Astrocyte (in vitro differentiated cells and primary cell): ENCODE results near the gene GLRA2. TPM values are rescaled to one million over a fixed set of nuclear protein-coding genes. Genes with fewer than 3 reads are reported as not detected.
A peak's percentile ranks its signal among the peaks of the same experiment; 100 is the strongest.
"Not testable (repeated sequence)": the region's sequence is repeated elsewhere in the genome, so short reads cannot be mapped to it uniquely, and the experiment has no call there.

Experiments used
- DNase-seq: peaks from one replicate; pipeline ENCODE4 v3.0.0-alpha.2; 2010; ENCODE audit warnings: low read depth
- FAIRE-seq: peaks from 2 replicates; lab custom pipeline; 2011; peaks lifted over from hg19 to GRCh38; lab: Jason Lieb, UNC
- H2AFZ ChIP-seq: 2 replicates; pipeline ENCODE4 v1.6.0; 2012; ENCODE audit warnings: low read depth, low read length, inconsistent platforms
- H3K27ac ChIP-seq: 2 replicates; pipeline ENCODE4 v1.5.1; 2011; ENCODE audit warnings: low read depth, low read length, inconsistent platforms
- H3K27me3 ChIP-seq: 2 replicates; pipeline ENCODE4 v1.6.0; 2011; ENCODE audit warnings: low read length, inconsistent platforms; ENCODE audit not compliant: insufficient read depth
- H3K36me3 ChIP-seq: 2 replicates; pipeline ENCODE4 v1.5.1; 2011; ENCODE audit warnings: low read length, inconsistent platforms; ENCODE audit not compliant: insufficient read depth
- H3K4me1 ChIP-seq: 2 replicates; pipeline ENCODE4 v1.5.1; 2011; ENCODE audit warnings: low read length, inconsistent platforms; ENCODE audit not compliant: insufficient read depth
- H3K4me2 ChIP-seq: 2 replicates; pipeline ENCODE4 v1.6.0; 2012; ENCODE audit warnings: low read length, inconsistent platforms
- H3K4me3 ChIP-seq: 2 replicates; pipeline ENCODE4 v1.5.1; 2011; ENCODE audit warnings: low read depth, mild to moderate bottlenecking, low read length, inconsistent platforms; ENCODE audit not compliant: insufficient read depth
- H3K79me2 ChIP-seq: 2 replicates; pipeline ENCODE4 v1.6.0; 2012; ENCODE audit warnings: mild to moderate bottlenecking, low read length, inconsistent platforms; ENCODE audit not compliant: insufficient read depth
- H3K9ac ChIP-seq: 2 replicates; pipeline ENCODE4 v1.6.0; 2012; ENCODE audit warnings: mild to moderate bottlenecking, low read length, inconsistent platforms
- H3K9me3 ChIP-seq: 2 replicates; pipeline ENCODE4 v1.5.1; 2012; ENCODE audit warnings: low read depth, mild to moderate bottlenecking, low read length, inconsistent platforms; ENCODE audit not compliant: insufficient read depth
- H4K20me1 ChIP-seq: 2 replicates; pipeline ENCODE4 v1.6.0; 2012; ENCODE audit warnings: low read length, inconsistent platforms; ENCODE audit not compliant: insufficient read depth
- H3K27ac Mint-ChIP-seq: one replicate; pipeline ENCODE4 v1.8.0; 2021; ENCODE audit warnings: mild to moderate bottlenecking, mixed read lengths; ENCODE audit not compliant: unreplicated experiment
- H3K27me3 Mint-ChIP-seq: one replicate; pipeline ENCODE4 v1.8.0; 2021; ENCODE audit warnings: low read depth, mixed read lengths; ENCODE audit not compliant: unreplicated experiment
- H3K36me3 Mint-ChIP-seq: one replicate; pipeline ENCODE4 v1.8.0; 2021; ENCODE audit warnings: low read depth, mixed read lengths; ENCODE audit not compliant: unreplicated experiment
- H3K4me1 Mint-ChIP-seq: one replicate; pipeline ENCODE4 v1.8.0; 2021; ENCODE audit warnings: low read depth, mixed read lengths; ENCODE audit not compliant: unreplicated experiment
- H3K4me3 Mint-ChIP-seq: one replicate; pipeline ENCODE4 v1.8.0; 2021; ENCODE audit warnings: mild to moderate bottlenecking, moderate library complexity, mixed read lengths; ENCODE audit not compliant: unreplicated experiment
- H3K9me3 Mint-ChIP-seq: one replicate; pipeline ENCODE4 v1.8.0; 2021; ENCODE audit warnings: mild to moderate bottlenecking, mixed read lengths; ENCODE audit not compliant: unreplicated experiment
- CTCF ChIP-seq: IDR thresholded peaks from 2 replicates; pipeline ENCODE4 v1.5.1; 2011; ENCODE audit warnings: low read depth, mild to moderate bottlenecking, inconsistent platforms, low read length, moderate library complexity; ENCODE audit not compliant: insufficient read depth
- EZH2 ChIP-seq: IDR thresholded peaks from 2 replicates; pipeline ENCODE4 v1.6.1; 2012; ENCODE audit warnings: mild to moderate bottlenecking, low read length, inconsistent platforms; ENCODE audit not compliant: insufficient read depth
- total RNA-seq: library from RNA; stranded (reverse); gene quantifications from 2 replicates; pipeline ENCODE4 v1.2.1, GENCODE V29; 2021

Gene GLRA2
- total RNA-seq, 1 donor from 2014 or later = not detected

GRCh38 chrX:14594521-14594920, 65.2 kb downstream of the GLRA2 start:
- H3K9me3 ChIP-seq = no peaks in the 10 kb centered on the region
- Mint-ChIP-seq H3K27ac (no peak overlapping the region), H3K4me3 (no peak overlapping the region), H3K36me3 (no peaks in the 10 kb centered on the region), H3K27me3 (no peaks in the 10 kb centered on the region), H3K9me3 (no peaks in the 10 kb centered on the region), H3K4me1 (peaks cover 21% of the 10 kb centered on the region)
- no peaks in the 10 kb centered on the region for H3K27me3 ChIP-seq
- H3K9ac ChIP-seq = no peak overlapping the region
- no peaks in the 10 kb centered on the region for H3K79me2 ChIP-seq
- H3K4me2 ChIP-seq = no peak overlapping the region
- H3K4me1 ChIP-seq = no peaks in the 10 kb centered on the region
- no peak overlapping the region for H3K27ac ChIP-seq
- peak; percentile 99 for FAIRE-seq
- H3K4me3 ChIP-seq = no peak overlapping the region
- no peak for DNase-seq
- no peak overlapping the region for H2AFZ ChIP-seq
- no peaks in the 10 kb centered on the region for H3K36me3 ChIP-seq
- TF ChIP-seq EZH2 (no peak), CTCF (no peak)
- no peaks in the 10 kb centered on the region for H4K20me1 ChIP-seq

GRCh38 chrX:14598330-14598729, 69.0 kb downstream of the GLRA2 start:
- no peaks in the 10 kb centered on the region for H3K27me3 ChIP-seq
- H3K79me2 ChIP-seq = no peaks in the 10 kb centered on the region
- no peak overlapping the region for H3K9ac ChIP-seq
- H3K4me1 ChIP-seq = no peaks in the 10 kb centered on the region
- DNase-seq (peak; percentile 1), FAIRE-seq (no peak)
- no peak overlapping the region for H3K4me3 ChIP-seq
- Mint-ChIP-seq H3K27me3 (no peaks in the 10 kb centered on the region), H3K36me3 (no peaks in the 10 kb centered on the region), H3K4me1 (peaks cover 2% of the 10 kb centered on the region), H3K9me3 (no peaks in the 10 kb centered on the region), H3K4me3 (no peak overlapping the region), H3K27ac (no peak overlapping the region)
- TF ChIP-seq CTCF (no peak), EZH2 (no peak)
- no peaks in the 10 kb centered on the region for H3K36me3 ChIP-seq
- H3K4me2 ChIP-seq = no peak overlapping the region
- no peak overlapping the region for H2AFZ ChIP-seq
- H3K27ac ChIP-seq = no peak overlapping the region
- H4K20me1 ChIP-seq = no peaks in the 10 kb centered on the region
- no peaks in the 10 kb centered on the region for H3K9me3 ChIP-seq

- no peaks in the 10 kb centered on the region for H3K79me2 ChIP-seq
- H3K27ac ChIP-seq = no peak overlapping the region
- no peak overlapping the region for H3K9ac ChIP-seq
- no peaks in the 10 kb centered on the region for H3K36me3 ChIP-seq
- Mint-ChIP-seq H3K9me3 (peaks cover 2% of the 10 kb centered on the region), H3K27me3 (no peaks in the 10 kb centered on the region), H3K4me1 (no peaks in the 10 kb centered on the region), H3K4me3 (no peak overlapping the region), H3K36me3 (no peaks in the 10 kb centered on the region), H3K27ac (no peak overlapping the region)
- TF ChIP-seq CTCF (no peak), EZH2 (no peak)
- H3K4me3 ChIP-seq = no peak overlapping the region
- H3K27me3 ChIP-seq = no peaks in the 10 kb centered on the region
- H2AFZ ChIP-seq = no peak overlapping the region
- H3K4me1 ChIP-seq = no peaks in the 10 kb centered on the region
- H3K4me2 ChIP-seq = no peak overlapping the region
- DNase-seq = no peak
- peak; percentile 96 for FAIRE-seq
- no peaks in the 10 kb centered on the region for H3K9me3 ChIP-seq
- no peaks in the 10 kb centered on the region for H4K20me1 ChIP-seq
Observed at GRCh38 chrX:14607446-14607985, 78.2 kb downstream of the GLRA2 start.

GRCh38 chrX:14612450-14612849, 83.1 kb downstream of the GLRA2 start:
- not testable (repeated sequence) for H3K4me3 ChIP-seq, H3K4me1 Mint-ChIP-seq, H3K36me3 Mint-ChIP-seq, H3K27ac Mint-ChIP-seq, H3K79me2 ChIP-seq, FAIRE-seq, H3K4me1 ChIP-seq, H2AFZ ChIP-seq, H3K27ac ChIP-seq, H3K9ac ChIP-seq, H3K9me3 ChIP-seq, H3K4me3 Mint-ChIP-seq, H4K20me1 ChIP-seq, H3K4me2 ChIP-seq, H3K27me3 ChIP-seq, H3K36me3 ChIP-seq, H3K27me3 Mint-ChIP-seq, H3K9me3 Mint-ChIP-seq, DNase-seq
